NCI-H748 (cell line): ENCODE measurements around the gene GVQW3.
A peak's percentile ranks its signal among the peaks of the same experiment; 100 is the strongest.

Source experiments
- DNase-seq: peaks from one replicate; lab custom pipeline; 2025; ENCODE audit not compliant: unreplicated experiment; lab: John Stamatoyannopoulos, UW

The GVQW3 gene

DNA sequence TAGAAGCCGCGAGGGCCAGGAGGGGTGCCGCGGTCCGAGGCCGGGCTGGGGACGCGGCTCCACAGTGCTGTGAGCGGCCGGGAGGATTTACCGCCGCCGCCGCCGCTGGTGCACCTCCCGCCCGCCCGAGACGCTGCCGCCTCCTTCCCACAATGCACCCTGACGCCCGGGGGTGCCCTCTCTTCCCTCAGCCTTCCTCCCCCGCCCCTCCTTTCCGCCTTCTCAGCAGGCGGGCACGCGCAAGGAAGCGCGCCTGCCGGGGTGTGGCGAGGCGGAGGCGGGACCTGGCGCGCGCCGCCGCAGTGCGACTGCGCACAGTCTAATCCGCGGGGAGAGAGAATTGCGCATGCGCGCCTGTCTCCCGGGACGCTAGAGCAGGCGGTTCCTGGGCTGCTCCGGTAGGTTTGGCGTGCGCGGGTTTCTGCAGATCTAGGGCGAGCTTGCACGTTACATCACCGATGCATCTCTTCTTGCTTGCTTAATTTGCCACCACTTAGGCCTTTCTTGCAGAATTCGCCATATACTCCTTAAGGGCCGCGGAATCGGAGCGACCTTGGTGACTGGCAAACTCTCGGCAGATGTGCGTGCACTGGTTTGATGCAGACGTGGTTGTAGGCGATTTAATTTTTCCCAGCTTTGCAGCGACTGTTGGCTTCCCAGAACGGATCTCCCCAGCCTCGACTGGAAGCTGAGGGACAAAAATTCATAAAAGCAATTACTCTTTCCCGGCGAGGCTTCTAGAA, at the start of gene GVQW3, which contains the start of gene THAP12:
GVQW3 (plus strand) TSS at position 347 of the 743 bp plus-strand sequence. CDS start 506 bp downstream, outside the sequence.
THAP12 (minus strand) TSS at position 156 of the 743 bp plus-strand sequence. CDS start 296 bp downstream, outside the sequence.
- peak; percentile 97 for DNase-seq

- no peak for DNase-seq
Measured at GRCh38 chr11:76334826-76335389, 46.2 kb upstream of the GVQW3 start.

GRCh38 chr11:76335842-76336241, 45.3 kb upstream of the GVQW3 start:
- DNase-seq: no peak

- no peak for DNase-seq
Measured at GRCh38 chr11:76336597-76336996, 44.5 kb upstream of the GVQW3 start.

- DNase-seq: no peak
Measured at GRCh38 chr11:76337469-76337868, 43.7 kb upstream of the GVQW3 start.

DNA sequence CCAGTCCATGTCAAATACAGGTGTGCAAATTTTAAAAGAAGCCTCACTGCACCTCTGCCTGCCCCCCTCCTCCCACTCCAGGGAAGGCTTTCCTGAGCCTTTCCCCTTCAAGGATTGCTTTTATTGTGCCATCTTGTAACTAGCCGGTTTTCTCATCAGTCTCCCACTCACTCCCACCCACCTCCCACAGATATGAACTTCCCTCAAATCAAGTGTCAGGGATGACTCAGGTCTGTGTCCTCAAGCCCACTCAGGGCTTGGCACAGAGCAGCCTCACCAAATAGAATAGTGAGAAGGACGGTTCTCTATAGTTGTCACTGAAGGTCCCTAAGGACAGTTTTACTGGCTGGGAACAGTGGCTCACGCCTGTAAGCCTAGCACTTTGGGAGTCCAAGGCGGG, 43.2 kb upstream of the GVQW3 start:
- DNase-seq: no peak

GRCh38 chr11:76339221-76339620, 41.9 kb upstream of the GVQW3 start:
- DNase-seq: no peak

DNA sequence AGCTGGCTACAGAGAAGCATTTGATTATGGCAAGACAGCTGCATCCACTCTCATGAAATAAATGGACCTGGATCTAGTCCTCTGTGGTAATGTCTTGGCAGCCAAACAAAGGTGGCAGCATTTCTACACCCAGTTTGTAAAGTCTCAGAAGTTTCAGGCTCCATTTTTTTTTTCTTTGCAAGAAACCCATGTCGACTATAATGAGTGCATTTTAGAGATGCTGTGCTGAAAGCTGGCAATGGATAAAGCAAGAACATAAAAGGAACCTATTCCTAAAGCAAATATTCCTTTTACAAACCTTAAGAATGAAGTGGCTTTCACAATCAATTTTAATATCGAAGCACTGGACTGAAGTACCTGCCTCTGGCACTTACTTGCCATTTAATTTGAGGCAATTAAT, 33.7 kb upstream of the GVQW3 start:
- no peak for DNase-seq

- no peak for DNase-seq
Measured at GRCh38 chr11:76348348-76348747, 32.8 kb upstream of the GVQW3 start.

- no peak for DNase-seq
Measured at GRCh38 chr11:76355172-76355571, 26.0 kb upstream of the GVQW3 start.

- no peak for DNase-seq
Measured at GRCh38 chr11:76361374-76361773, 19.7 kb upstream of the GVQW3 start.

DNA sequence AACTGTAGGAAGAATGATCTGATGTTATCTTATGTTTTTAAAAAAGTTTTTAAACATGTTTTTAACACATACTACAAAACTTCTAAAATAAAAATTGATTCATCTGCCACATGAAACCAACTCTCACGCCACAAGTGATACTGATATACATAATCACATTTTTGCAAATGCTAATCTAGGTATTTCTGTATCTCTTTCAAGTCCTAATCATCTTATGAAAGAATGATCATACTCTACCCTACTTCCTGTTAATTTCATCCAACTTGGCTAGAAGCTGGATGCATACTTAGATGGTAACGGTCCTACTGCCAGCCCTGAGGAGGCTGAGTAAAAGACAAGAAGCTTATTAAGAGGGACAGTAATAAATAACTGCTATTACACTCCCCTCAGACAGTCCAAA, 19.3 kb upstream of the GVQW3 start:
- DNase-seq: no peak

DNA sequence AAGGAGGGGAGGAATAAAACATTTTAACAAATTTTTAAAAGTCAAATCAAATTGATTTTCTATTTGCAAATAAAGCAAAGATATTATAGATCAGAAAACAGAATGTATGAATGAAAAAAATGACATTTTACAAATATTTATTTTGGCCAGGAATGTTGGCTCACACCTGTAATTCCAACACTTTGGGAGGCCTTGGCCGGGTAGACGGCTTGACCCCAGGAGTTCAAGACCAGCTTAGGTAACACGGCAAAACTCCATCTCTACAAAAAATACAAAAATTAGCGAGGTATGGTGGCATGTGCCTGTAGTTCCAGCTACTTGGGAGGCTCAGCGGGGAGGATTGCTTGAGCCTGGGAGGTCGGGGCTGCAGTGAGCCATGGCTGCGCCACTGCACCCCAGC, 18.4 kb upstream of the GVQW3 start:
- no peak for DNase-seq

DNA sequence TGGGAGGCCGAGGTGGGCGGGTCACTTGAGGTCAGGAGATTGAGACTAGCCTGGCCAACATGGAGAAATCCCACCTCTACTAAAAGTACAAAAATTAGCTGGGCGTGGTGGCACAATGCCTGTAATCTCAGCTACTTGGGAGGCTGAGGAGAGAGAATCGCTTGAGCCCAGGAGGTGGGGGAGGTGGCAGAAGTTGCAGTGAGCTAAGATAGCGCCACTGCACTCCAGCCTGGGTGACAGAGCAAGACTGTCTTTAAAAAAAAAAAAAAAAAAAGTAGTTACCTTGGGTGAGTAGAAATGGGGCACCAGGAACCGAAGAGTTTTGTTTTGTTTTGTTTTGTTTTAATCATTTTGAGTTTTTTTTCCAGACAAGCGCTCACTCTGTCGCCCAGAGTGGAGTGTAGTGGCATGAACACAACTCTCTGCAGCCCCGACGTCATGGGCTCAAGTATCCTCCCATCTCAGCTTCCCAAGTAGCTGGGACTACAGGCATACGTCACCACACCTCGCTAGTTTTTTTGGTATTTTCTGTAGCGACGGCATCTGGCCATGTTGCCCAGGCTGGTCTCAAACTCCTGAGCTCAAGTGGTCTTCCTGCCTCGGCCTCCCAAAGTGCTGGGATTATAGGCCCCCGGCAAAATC, 16.0 kb upstream of the GVQW3 start:
- DNase-seq: no peak

GRCh38 chr11:76368490-76368889, 12.6 kb upstream of the GVQW3 start:
- no peak for DNase-seq

GRCh38 chr11:76369406-76369805, 11.7 kb upstream of the GVQW3 start:
- DNase-seq: peak; percentile 39

DNA sequence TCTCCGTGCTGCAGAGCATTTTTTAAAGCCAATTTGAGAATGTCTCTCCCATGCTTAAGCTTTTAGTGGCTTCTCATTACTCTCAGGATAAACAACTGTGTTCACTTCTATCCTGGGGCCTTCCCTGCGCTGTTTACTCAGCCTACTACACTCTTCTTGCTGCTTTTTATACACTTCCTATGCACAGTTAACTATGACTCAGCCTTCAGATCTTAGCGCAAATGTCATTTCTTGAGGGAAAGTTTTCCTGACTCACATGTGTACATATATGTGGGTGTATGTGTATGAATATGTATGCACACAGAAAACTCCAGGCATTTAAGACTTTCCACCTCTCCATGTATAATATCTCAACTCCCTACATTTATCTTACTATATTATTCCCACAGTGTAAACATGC, 10.0 kb upstream of the GVQW3 start:
- no peak for DNase-seq

- DNase-seq: no peak
Measured at GRCh38 chr11:76376746-76377558, 4.2 kb upstream of the GVQW3 start.

DNA sequence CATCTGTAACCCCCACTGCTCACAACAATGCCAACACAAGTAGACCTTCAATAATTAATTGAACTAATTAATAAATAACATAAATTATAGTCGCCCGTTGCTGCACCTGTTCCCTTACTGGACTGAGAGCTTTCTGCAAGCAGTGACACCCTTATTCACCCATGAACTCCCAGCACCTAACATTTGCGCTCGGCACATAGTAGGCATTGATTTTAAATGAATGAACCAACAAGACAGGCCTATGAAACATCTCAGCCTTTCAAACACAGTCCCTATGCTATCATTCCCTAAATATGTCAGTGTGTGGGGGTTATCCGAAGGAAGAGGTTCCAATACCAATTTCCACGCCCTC, 1.3 kb upstream of the GVQW3 start:
- DNase-seq: no peak

- peak; percentile 64 for DNase-seq
Measured at GRCh38 chr11:76380159-76380976, 755 bp upstream of the GVQW3 start.

DNA sequence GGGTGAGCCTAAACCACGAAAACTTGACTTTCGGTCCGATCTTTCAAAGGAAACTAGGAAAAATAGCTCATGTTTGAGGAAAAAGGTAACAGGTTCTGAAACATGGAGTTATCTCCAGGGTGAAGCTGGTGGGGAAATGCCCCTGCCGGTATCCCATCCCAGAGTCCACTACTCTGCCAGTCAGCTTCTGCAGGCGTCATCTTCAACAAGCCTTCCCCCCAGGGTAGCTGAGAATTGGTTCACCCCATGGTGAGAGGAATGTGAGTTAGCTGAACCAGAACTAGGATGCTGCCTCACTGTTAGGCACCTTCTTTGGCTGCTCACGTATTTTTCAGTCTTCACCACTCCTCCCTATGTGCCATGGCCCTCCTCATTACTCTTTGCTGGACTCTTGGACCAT, 1.1 kb downstream of the GVQW3 start:
- DNase-seq: no peak
